PC-3 (cell line): ENCODE data around the gene UBE2H. TPM values are rescaled to one million over a fixed set of nuclear protein-coding genes. Genes with fewer than 3 reads are reported as not detected.

Experiments used
- ATAC-seq: fragments of 200-7000 bp; cut with Tn5 transposase; 2 replicates; pipeline ENCODE4 v1.9.1; 2020; ENCODE audit warnings: mild to moderate bottlenecking, moderate library complexity
- BruUV-seq: library from RNA; stranded (reverse); fragments of 400-500 nt; replicated peaks from 2 replicates; lab custom pipeline; 2021; lab: Mats Ljungman, UMichigan
- CTCF ChIA-PET: fragments of 300-600 bp; sonication (Branson Sonifier 250); formaldehyde crosslinking; loops from one replicate; lab custom pipeline; 2022; ENCODE audit warnings: antibody characterized with exemption; lab: Charles Lee
- POLR2A ChIA-PET: fragments of 300-600 bp; sonication (Branson Sonifier 250); formaldehyde crosslinking; loops from one replicate; lab custom pipeline; 2022; ENCODE audit warnings: antibody characterized with exemption; ENCODE audit not compliant: unreplicated experiment; lab: Charles Lee
- DNase-seq: peaks from one replicate; pipeline ENCODE4 v3.0.0-alpha.2; 2015
- H2AFZ ChIP-seq: fragments of 300-600 bp; sonication (generic); 2 replicates; pipeline ENCODE4 v1.6.0; 2016; ENCODE audit warnings: antibody characterized with exemption, low read length
- H3F3A ChIP-seq: fragments of 300-600 bp; sonication (generic); one replicate; pipeline ENCODE4 v1.6.0; 2017; ENCODE audit warnings: antibody characterized with exemption, low read length, control low read depth, mild to moderate bottlenecking; ENCODE audit not compliant: unreplicated experiment
- H3K27ac ChIP-seq: fragments of 300-600 bp; sonication (generic); 2 replicates; pipeline ENCODE4 v1.5.1; 2016; ENCODE audit warnings: mild to moderate bottlenecking, low read length
- H3K27me3 ChIP-seq: fragments of 300-600 bp; sonication (generic); 2 replicates; pipeline ENCODE4 v1.6.1; 2016; ENCODE audit warnings: low read length, mixed read lengths
- H3K36me3 ChIP-seq: fragments of 300-600 bp; sonication (generic); 2 replicates; pipeline ENCODE4 v1.6.1; 2016; ENCODE audit warnings: low read depth, mixed run types, low read length, mixed read lengths
- H3K4me1 ChIP-seq: fragments of 300-600 bp; sonication (generic); 2 replicates; pipeline ENCODE4 v1.5.1; 2016; ENCODE audit warnings: low read length; ENCODE audit not compliant: insufficient read depth
- H3K4me2 ChIP-seq: fragments of 300-600 bp; sonication (generic); 2 replicates; pipeline ENCODE4 v1.6.0; 2016; ENCODE audit warnings: low read length
- H3K4me3 ChIP-seq: fragments of 300-600 bp; sonication (generic); 2 replicates; pipeline ENCODE4 v1.5.1; 2016; ENCODE audit warnings: mild to moderate bottlenecking, low read length, mixed read lengths
- H3K79me2 ChIP-seq: fragments of 300-600 bp; sonication (generic); 2 replicates; pipeline ENCODE4 v1.6.1; 2017; ENCODE audit warnings: low read length, mixed read lengths
- H3K9ac ChIP-seq: fragments of 300-600 bp; sonication (generic); 2 replicates; pipeline ENCODE4 v1.6.0; 2016; ENCODE audit warnings: mild to moderate bottlenecking, low read length
- H3K9me2 ChIP-seq: fragments of 300-600 bp; sonication (generic); replicated peaks from 2 replicates; pipeline ENCODE4 v1.6.1; 2016; ENCODE audit warnings: mixed run types, low read length, mixed read lengths
- H3K9me3 ChIP-seq: fragments of 300-600 bp; sonication (generic); 2 replicates; pipeline ENCODE4 v1.6.1; 2016; ENCODE audit warnings: low read length, mixed read lengths
- H4K20me1 ChIP-seq: fragments of 300-600 bp; sonication (generic); 2 replicates; pipeline ENCODE4 v1.6.1; 2016; ENCODE audit warnings: low read length, mixed read lengths
- EZH2 ChIP-seq: fragments of 300-600 bp; sonication (generic); IDR thresholded peaks from one replicate; pipeline ENCODE4 v1.6.1; 2017; ENCODE audit warnings: antibody characterized with exemption, mild to moderate bottlenecking, low read length; ENCODE audit not compliant: unreplicated experiment
- EZH2phosphoT487 ChIP-seq: fragments of 300-600 bp; sonication (generic); IDR thresholded peaks from 2 replicates; pipeline ENCODE4 v1.6.1; 2018; ENCODE audit warnings: mild to moderate bottlenecking, antibody characterized with exemption, low read length, borderline replicate concordance
- intact Hi-C: fragments of 100-400 bp; cut with micrococcal nuclease; formaldehyde crosslinking; loops from 2 replicates; pipeline ENCODE4 v1.9.0; 2023
- total RNA-seq: library from RNA; depleted of rRNA; stranded (reverse); fragments of >200 nt; gene quantifications from 2 replicates; pipeline ENCODE4 v1.2.3, GENCODE V29; 2014
- TF ChIP-seq, protein P1 (sequence below): fragments of 300-600 bp; sonication (generic); conservative IDR thresholded peaks from 2 replicates; pipeline ENCODE4 v1.5.1; 2017; ENCODE audit warnings: antibody characterized with exemption, low read depth, mild to moderate bottlenecking, low read length

Gene UBE2H
- total RNA-seq, 1 experiment from 2014 or later = 62.5 TPM

DNA sequence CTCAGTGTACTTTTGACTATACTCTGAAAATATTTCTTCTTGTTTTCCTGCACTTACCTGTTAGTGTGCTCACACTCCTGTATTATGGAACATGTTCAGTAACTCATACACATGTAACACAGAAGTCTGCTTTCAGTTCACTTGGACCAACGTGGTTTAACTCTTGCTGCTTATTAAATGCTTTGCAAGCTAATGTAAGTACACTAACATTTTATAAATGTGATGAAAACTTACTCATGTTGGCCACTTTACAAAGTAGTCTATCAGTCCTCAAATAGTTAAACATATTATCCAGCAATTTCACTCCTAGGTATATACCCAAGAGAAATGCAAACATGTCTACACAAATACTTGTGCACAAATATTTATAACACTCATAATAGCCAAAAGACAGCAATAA, 98.4 kb downstream of the UBE2H start:
- Histone ChIP-seq H4K20me1 (0 out of 2 replicates have a peak, but pooled peaks cover 3% of the 10 kb centered on the region), H3K9me3 (no peaks in the 10 kb centered on the region), H3K36me3 (peaks cover 5% of the 10 kb centered on the region; the same call in 1 of the 2 replicates), H3F3A (peaks cover 11% of the 10 kb centered on the region), H3K4me1 (peaks cover 41% of the 10 kb centered on the region), H3K4me3 (peak overlapping the region; percentile 50; the same call in 1 of the 2 replicates), H2AFZ (no peak overlapping the region), H3K27ac (peak overlapping the region; percentile 83), H3K4me2 (peak overlapping the region; percentile 80), H3K9ac (no peak overlapping the region), H3K9me2 (no peaks in the 10 kb centered on the region), H3K27me3 (no peaks in the 10 kb centered on the region), H3K79me2 (peaks cover 18% of the 10 kb centered on the region; the same call in 1 of the 2 replicates)
- ChIA-PET POLR2A (no interaction called here), CTCF (no interaction called here)
- BruUV-seq = no TSS peak
- ATAC-seq (peak; percentile 14), DNase-seq (no peak)
- TF ChIP-seq, protein P1, sequence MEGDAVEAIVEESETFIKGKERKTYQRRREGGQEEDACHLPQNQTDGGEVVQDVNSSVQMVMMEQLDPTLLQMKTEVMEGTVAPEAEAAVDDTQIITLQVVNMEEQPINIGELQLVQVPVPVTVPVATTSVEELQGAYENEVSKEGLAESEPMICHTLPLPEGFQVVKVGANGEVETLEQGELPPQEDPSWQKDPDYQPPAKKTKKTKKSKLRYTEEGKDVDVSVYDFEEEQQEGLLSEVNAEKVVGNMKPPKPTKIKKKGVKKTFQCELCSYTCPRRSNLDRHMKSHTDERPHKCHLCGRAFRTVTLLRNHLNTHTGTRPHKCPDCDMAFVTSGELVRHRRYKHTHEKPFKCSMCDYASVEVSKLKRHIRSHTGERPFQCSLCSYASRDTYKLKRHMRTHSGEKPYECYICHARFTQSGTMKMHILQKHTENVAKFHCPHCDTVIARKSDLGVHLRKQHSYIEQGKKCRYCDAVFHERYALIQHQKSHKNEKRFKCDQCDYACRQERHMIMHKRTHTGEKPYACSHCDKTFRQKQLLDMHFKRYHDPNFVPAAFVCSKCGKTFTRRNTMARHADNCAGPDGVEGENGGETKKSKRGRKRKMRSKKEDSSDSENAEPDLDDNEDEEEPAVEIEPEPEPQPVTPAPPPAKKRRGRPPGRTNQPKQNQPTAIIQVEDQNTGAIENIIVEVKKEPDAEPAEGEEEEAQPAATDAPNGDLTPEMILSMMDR = no peak
- TF ChIP-seq EZH2phosphoT487 = no peak
- no peak for TF ChIP-seq EZH2
- intact Hi-C loops = loop anchor here (5.0 kb wide), 1 partner anchor 93 kb away; no protein-coding TSS in a partner anchor

DNA sequence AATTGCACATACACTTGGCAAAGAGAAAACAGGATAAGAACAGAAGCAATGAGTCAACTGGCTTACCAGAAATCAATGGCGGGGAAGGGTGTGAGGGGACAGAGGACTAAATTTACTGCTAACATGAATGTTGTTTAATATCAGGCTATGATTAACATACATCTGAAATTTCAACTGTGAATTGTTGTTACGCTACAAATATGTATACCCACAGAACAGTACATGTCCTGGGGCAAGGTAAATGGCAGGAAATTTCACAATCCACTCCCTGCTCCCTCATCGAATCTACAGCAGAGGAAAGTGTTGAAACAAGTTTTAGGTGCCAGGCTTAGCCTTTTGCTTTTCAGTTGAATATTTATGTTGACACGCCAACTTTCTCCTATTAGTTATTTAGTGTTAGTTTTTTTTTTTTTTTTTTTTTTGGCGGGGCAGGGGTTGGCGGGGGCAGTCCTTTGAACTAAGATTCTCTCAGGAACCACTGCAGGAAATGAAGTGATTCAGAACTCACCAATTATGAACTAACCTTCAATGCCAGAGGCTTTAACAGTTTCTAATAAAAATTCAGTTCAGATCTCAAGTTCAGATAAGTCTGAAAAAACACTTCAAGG, 99.0 kb downstream of the UBE2H start:
- ChIA-PET CTCF (no interaction called here), POLR2A (interaction anchor here (0.7 kb wide), 1 partner anchor 155 kb away, joined by 6 read pairs; no protein-coding TSS in a partner anchor)
- Histone ChIP-seq H3K4me1 (peaks cover 41% of the 10 kb centered on the region), H3K9ac (peak overlapping the region; percentile 25), H3K4me2 (peak overlapping the region; percentile 80), H3F3A (peaks cover 11% of the 10 kb centered on the region), H3K4me3 (peak overlapping the region; percentile 50), H3K36me3 (peaks cover 5% of the 10 kb centered on the region; the same call in 1 of the 2 replicates), H3K9me2 (no peaks in the 10 kb centered on the region), H2AFZ (no peak overlapping the region), H3K27me3 (no peaks in the 10 kb centered on the region), H3K9me3 (no peaks in the 10 kb centered on the region), H4K20me1 (0 out of 2 replicates have a peak, but pooled peaks cover 3% of the 10 kb centered on the region), H3K79me2 (peaks cover 18% of the 10 kb centered on the region; the same call in 1 of the 2 replicates), H3K27ac (peak overlapping the region; percentile 83)
- ATAC-seq = peak; percentile 63
- TF ChIP-seq EZH2phosphoT487 (no peak), EZH2 (no peak)
- TF ChIP-seq, protein P1 = no peak
- no TSS peak for BruUV-seq
- intact Hi-C loops = loop anchor here (1.0 to 5.0 kb wide), 2 partner anchors 43 to 94 kb away; no protein-coding TSS in a partner anchor
- DNase-seq = peak; percentile 75

DNA sequence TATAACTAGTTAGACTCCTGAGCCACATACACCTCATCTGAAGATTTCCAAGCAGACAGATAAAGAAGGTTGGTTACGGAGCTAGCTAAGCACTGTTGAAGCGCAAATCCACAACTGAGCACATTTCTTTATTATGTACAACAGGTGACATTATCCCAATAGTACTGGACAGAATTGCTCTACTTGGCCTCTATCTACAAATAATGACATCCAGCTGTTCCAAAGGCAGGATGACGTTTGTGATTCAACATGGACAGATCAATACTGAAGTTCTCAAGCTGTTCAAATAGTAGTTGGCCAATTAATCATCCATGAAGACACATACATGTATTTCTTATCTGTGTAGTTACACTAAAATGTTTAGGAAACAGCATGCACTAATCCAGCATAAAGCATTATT, 101.0 kb downstream of the UBE2H start:
- ATAC-seq = no peak

More for the DNA sequence above, 101.0 kb downstream of the UBE2H start:
- peaks cover 11% of the 10 kb centered on the region for H3F3A ChIP-seq
- H2AFZ ChIP-seq = no peak overlapping the region
- intact Hi-C loops = loop anchor here (5.0 kb wide), 1 partner anchor 95 kb away; no protein-coding TSS in a partner anchor
- 0 out of 2 replicates have a peak, but pooled peaks cover 3% of the 10 kb centered on the region for H4K20me1 ChIP-seq
- H3K4me3 ChIP-seq = no peak overlapping the region
- H3K4me1 ChIP-seq = peaks cover 29% of the 10 kb centered on the region
- H3K9me3 ChIP-seq = no peaks in the 10 kb centered on the region
- CTCF ChIA-PET = no interaction called here
- no peak overlapping the region for H3K4me2 ChIP-seq
- BruUV-seq = no TSS peak
- no peak overlapping the region for H3K9ac ChIP-seq
- peaks cover 26% of the 10 kb centered on the region; the same call in 1 of the 2 replicates for H3K79me2 ChIP-seq
- H3K36me3 ChIP-seq = no peaks in the 10 kb centered on the region
- no peaks in the 10 kb centered on the region for H3K27me3 ChIP-seq
- POLR2A ChIA-PET = no interaction called here
- H3K9me2 ChIP-seq = no peaks in the 10 kb centered on the region
- TF ChIP-seq, protein P1 = no peak
- TF ChIP-seq EZH2phosphoT487 (no peak), EZH2 (no peak)
- no peak for DNase-seq
- no peak overlapping the region for H3K27ac ChIP-seq
